IMR-90 (cell line): ENCODE data around the gene PDRG1. TPM values are rescaled to one million over a fixed set of nuclear protein-coding genes. Genes with fewer than 3 reads are reported as not detected.

Experiments used
- ATAC-seq: fragments of 200-7000 bp; cut with Tn5 transposase; 2 replicates; pipeline ENCODE4 v1.9.1; 2020; ENCODE audit warnings: low read depth, mild to moderate bottlenecking, moderate library complexity
- BruUV-seq: library from RNA; stranded (reverse); fragments of 400-500 nt; replicated peaks from 2 replicates; lab custom pipeline; 2021; lab: Mats Ljungman, UMichigan
- CTCF ChIA-PET: fragments of 300-600 bp; formaldehyde crosslinking; extraction: SDS; loops from one replicate; lab custom pipeline; 2021; ENCODE audit warnings: antibody characterized with exemption; lab: Yijun Ruan, JAX
- POLR2A ChIA-PET: fragments of 300-600 bp; sonication (Branson Sonifier 250); formaldehyde crosslinking; loops from one replicate; lab custom pipeline; 2022; ENCODE audit warnings: antibody characterized with exemption; ENCODE audit not compliant: unreplicated experiment; lab: Charles Lee
- DNase-seq: peaks from one replicate; pipeline ENCODE4 v3.0.0; 2013
- H2AFZ ChIP-seq: replicated peaks from 2 replicates; pipeline ENCODE3; 2013; ENCODE audit warnings: low read length, mild to moderate bottlenecking; ENCODE audit not compliant: poor library complexity
- H2AK5ac ChIP-seq: 2 replicates; pipeline ENCODE4 v1.6.1; 2013; ENCODE audit warnings: low read depth, low read length, inconsistent platforms
- H2AK9ac ChIP-seq: replicated peaks from 2 replicates; pipeline ENCODE3; 2013; ENCODE audit warnings: mild to moderate bottlenecking, low read depth, low read length, moderate library complexity; ENCODE audit not compliant: poor library complexity
- H2BK120ac ChIP-seq: 2 replicates; pipeline ENCODE4 v1.6.1; 2013; ENCODE audit warnings: low read depth, low read length, inconsistent platforms
- H2BK15ac ChIP-seq: 3 replicates; pipeline ENCODE4 v1.6.1; 2013; ENCODE audit warnings: low read depth, low read length, inconsistent platforms
- H2BK20ac ChIP-seq: 2 replicates; pipeline ENCODE4 v1.6.1; 2013; ENCODE audit warnings: low read depth, mild to moderate bottlenecking, inconsistent platforms, low read length, moderate library complexity
- H2BK5ac ChIP-seq: 2 replicates; pipeline ENCODE4 v1.6.1; 2013; ENCODE audit warnings: mild to moderate bottlenecking, low read depth, low read length, inconsistent platforms; ENCODE audit not compliant: poor library complexity, severe bottlenecking
- H3K14ac ChIP-seq: replicated peaks from 2 replicates; pipeline ENCODE4 v1.6.1; 2013; ENCODE audit warnings: low read depth, low read length, inconsistent platforms
- H3K18ac ChIP-seq: 2 replicates; pipeline ENCODE4 v1.6.1; 2013; ENCODE audit warnings: low read depth, low read length, control low read depth
- H3K23ac ChIP-seq: 2 replicates; pipeline ENCODE4 v1.6.1; 2013; ENCODE audit warnings: low read depth, low read length, inconsistent platforms
- H3K27ac ChIP-seq: 2 replicates; pipeline ENCODE4 v1.5.1; 2013; ENCODE audit warnings: mild to moderate bottlenecking, control low read depth, low read length; ENCODE audit not compliant: insufficient read depth
- H3K27me3 ChIP-seq: 2 replicates; pipeline ENCODE4 v1.6.1; 2013; ENCODE audit warnings: low read length; ENCODE audit not compliant: control insufficient read depth, insufficient read depth
- H3K36me3 ChIP-seq: 2 replicates; pipeline ENCODE4 v1.6.1; 2013; ENCODE audit warnings: low read length, mixed read lengths; ENCODE audit not compliant: control insufficient read depth, insufficient read depth
- H3K4ac ChIP-seq: 2 replicates; pipeline ENCODE4 v1.6.1; 2013; ENCODE audit warnings: low read depth, low read length, inconsistent platforms
- H3K4me1 ChIP-seq: 2 replicates; pipeline ENCODE4 v1.6.1; 2013; ENCODE audit warnings: low read length, mixed read lengths; ENCODE audit not compliant: control insufficient read depth, insufficient read depth
- H3K4me2 ChIP-seq: 2 replicates; pipeline ENCODE4 v1.6.1; 2013; ENCODE audit warnings: low read depth, mild to moderate bottlenecking, control low read depth, low read length, moderate library complexity
- H3K4me3 ChIP-seq: 2 replicates; pipeline ENCODE4 v1.5.1; 2013; ENCODE audit warnings: low read depth, mild to moderate bottlenecking, control low read depth, low read length, moderate library complexity; ENCODE audit not compliant: insufficient read depth
- H3K56ac ChIP-seq: 2 replicates; pipeline ENCODE4 v1.6.1; 2013; ENCODE audit warnings: low read length, inconsistent platforms; ENCODE audit not compliant: insufficient read depth; ENCODE audit errors: extremely low read depth
- H3K79me1 ChIP-seq, 2 experiments: 2 replicates each; pipeline ENCODE4 v1.6.1; 2013; ENCODE audit warnings: low read length in 2 of 2, inconsistent platforms in 1 of 2, low read depth in 1 of 2
- H3K9ac ChIP-seq: 2 replicates; pipeline ENCODE4 v1.6.1; 2013; ENCODE audit warnings: low read depth, low read length, control low read depth
- H3K9me1 ChIP-seq: 2 replicates; pipeline ENCODE4 v1.6.1; 2013; ENCODE audit warnings: low read length, inconsistent platforms; ENCODE audit not compliant: insufficient read depth
- H3K9me3 ChIP-seq: 2 replicates; pipeline ENCODE4 v1.6.1; 2013; ENCODE audit warnings: low read length; ENCODE audit not compliant: control insufficient read depth, insufficient read depth
- H4K20me1 ChIP-seq: 2 replicates; pipeline ENCODE4 v1.6.1; 2013; ENCODE audit warnings: low read length, inconsistent platforms; ENCODE audit not compliant: insufficient read depth
- H4K5ac ChIP-seq: 2 replicates; pipeline ENCODE4 v1.6.1; 2013; ENCODE audit warnings: mild to moderate bottlenecking, low read depth, low read length, control low read depth
- H4K8ac ChIP-seq, 2 experiments: 2 replicates each; pipeline ENCODE4 v1.6.1; 2013; ENCODE audit warnings: low read depth in 2 of 2, low read length in 2 of 2, control low read depth in 1 of 2, inconsistent platforms in 1 of 2
- H4K91ac ChIP-seq: 2 replicates; pipeline ENCODE4 v1.6.1; 2013; ENCODE audit warnings: low read depth, low read length, inconsistent platforms; ENCODE audit not compliant: insufficient read depth
- CEBPB ChIP-seq: IDR thresholded peaks from 2 replicates; pipeline ENCODE4 v1.6.1; 2012; ENCODE audit warnings: low read depth, low read length, improper control_type of control experiment
- CHD1 ChIP-seq: IDR thresholded peaks from 2 replicates; pipeline ENCODE4 v1.6.1; 2012; ENCODE audit warnings: low read depth, low read length, improper control_type of control experiment
- MAZ ChIP-seq: IDR thresholded peaks from 2 replicates; pipeline ENCODE4 v1.6.1; 2012; ENCODE audit warnings: low read depth, mild to moderate bottlenecking, low read length, improper control_type of control experiment, moderate library complexity, borderline replicate concordance
- MXI1 ChIP-seq: IDR thresholded peaks from 2 replicates; pipeline ENCODE4 v1.6.1; 2012; ENCODE audit warnings: low read depth, mild to moderate bottlenecking, low read length, moderate library complexity, borderline replicate concordance
- NFE2L2 ChIP-seq: fragments of 150-350 bp; IDR thresholded peaks from 2 replicates; pipeline ENCODE4 v1.6.1; 2016; ENCODE audit warnings: low read depth, mild to moderate bottlenecking, low read length
- RCOR1 ChIP-seq: IDR thresholded peaks from 2 replicates; pipeline ENCODE4 v1.6.1; 2012; ENCODE audit warnings: mild to moderate bottlenecking, low read length, improper control_type of control experiment; ENCODE audit not compliant: insufficient replicate concordance
- RFX5 ChIP-seq: IDR thresholded peaks from 2 replicates; pipeline ENCODE4 v1.8.0; 2012; ENCODE audit warnings: low read depth, mild to moderate bottlenecking, low read length, moderate library complexity
- SMC3 ChIP-seq: fragments of 150-350 bp; IDR thresholded peaks from 2 replicates; pipeline ENCODE4 v1.6.1; 2016; ENCODE audit warnings: low read depth, mild to moderate bottlenecking, antibody characterized with exemption, low read length, moderate library complexity
- USF2 ChIP-seq: fragments of 150-350 bp; IDR thresholded peaks from 2 replicates; pipeline ENCODE4 v1.6.1; 2017; ENCODE audit warnings: mild to moderate bottlenecking, antibody characterized with exemption, low read length, low read depth
- WGBS, 2 experiments: methylation state at CpG; one replicate each; pipeline versions ENCODE4 v1.1.5 to v1.1.7; 2013; ENCODE audit warnings: missing lambda C conversion rate in 2 of 2; ENCODE audit not compliant: insufficient read length in 1 of 2; ENCODE audit errors: extremely low coverage in 2 of 2; 5-methylcytosine and 5-hydroxymethylcytosine counted together
- dilution Hi-C: fragments of 300-500 bp; cut with HindIII; formaldehyde crosslinking; loops from one replicate; pipeline ENCODE4 v1.14.3; 2018; ENCODE audit warnings: low sequenced_read_pairs; ENCODE audit not compliant: unreplicated experiment
- in situ Hi-C: fragments of 300-500 bp; cut with MboI; formaldehyde crosslinking; loops from 3 replicates; pipeline ENCODE4 v1.14.3; 2019; ENCODE audit warnings: low sequenced_read_pairs, inconsistent platforms, mixed read lengths
- intact Hi-C: fragments of 100-400 bp; cut with micrococcal nuclease; formaldehyde crosslinking; loops from 2 replicates; pipeline ENCODE4 v1.10.0; 2022
- polyA plus RNA-seq, 3 experiments: library from polyadenylated mRNA; depleted of rRNA; stranded (reverse); fragments of >200 nt; gene quantifications; 2 replicates each; pipeline ENCODE4 v1.2.3, GENCODE V29; 2012; ENCODE audit warnings: low replicate concordance in 1 of 3
- total RNA-seq: library from RNA; depleted of rRNA; stranded (reverse); fragments of >200 nt; gene quantifications from 2 replicates; pipeline ENCODE4 v1.2.3, GENCODE V29; 2012

PDRG1 gene
- total and polyA plus RNA-seq, 2 of the 4 experiments (the other 2 are of a cell fraction), result 5.0 to 15.7 TPM

- no peak overlapping the region for H3K9ac ChIP-seq
- H2AFZ ChIP-seq, result peak overlapping the region; percentile 33
- no peak overlapping the region for H2BK15ac ChIP-seq
- H2BK5ac ChIP-seq, result no peak overlapping the region
- no peaks in the 10 kb centered on the region for H4K20me1 ChIP-seq
- no peak overlapping the region for H3K23ac ChIP-seq
- H3K4me1 ChIP-seq, result no peaks in the 10 kb centered on the region
- no peak for ATAC-seq
- H3K9me1 ChIP-seq, result no peaks in the 10 kb centered on the region
- no peak overlapping the region for H3K56ac ChIP-seq
- no peak overlapping the region for H3K18ac ChIP-seq
- H3K36me3 ChIP-seq, result no peaks in the 10 kb centered on the region
- H2AK5ac ChIP-seq, result no peak overlapping the region
- TF ChIP-seq NFE2L2 (no peak), MXI1 (no peak), RCOR1 (no peak), USF2 (no peak), RFX5 (no peak), CHD1 (no peak), MAZ (no peak), SMC3 (no peak), CEBPB (no peak)
- H3K4me3 ChIP-seq, result no peak overlapping the region
- H2BK20ac ChIP-seq, result no peak overlapping the region
- BruUV-seq, result no TSS peak
- no peak for DNase-seq
- H4K5ac ChIP-seq, result no peak overlapping the region
- no peak overlapping the region for H2AK9ac ChIP-seq
- H4K8ac ChIP-seq, result no peak overlapping the region
- no peak overlapping the region for H3K4ac ChIP-seq
- intact Hi-C loops, result no loop called here
- H3K27ac ChIP-seq, result no peak overlapping the region
- H2BK120ac ChIP-seq, result no peak overlapping the region
- H4K91ac ChIP-seq, result no peak overlapping the region
- H3K79me1 ChIP-seq, result no peaks in the 10 kb centered on the region
- CTCF ChIA-PET, result interaction anchor here (1.0 kb wide), 1 partner anchor 13 kb away, joined by 3 read pairs; no protein-coding TSS in a partner anchor
- H3K27me3 ChIP-seq, result peaks cover 41% of the 10 kb centered on the region
- no peaks in the 10 kb centered on the region for H3K9me3 ChIP-seq
- no peak overlapping the region for H3K14ac ChIP-seq
- WGBS, 2 experiments, result 34% methylated on average over 9 of the region's 13 CpGs; no CpG with 5 or more reads in 1 of the 2 experiments
- in situ Hi-C loops, result no loop called here
- dilution Hi-C loops, result no loop called here
- POLR2A ChIA-PET, result no interaction called here
- H3K4me2 ChIP-seq, result no peak overlapping the region
Measured at GRCh38 chr20:31923388-31924331, 28.2 kb downstream of the PDRG1 start.
